BLaER1 treated with 17β-estradiol and CSF1 and Interleukin-3, amounts not matched to agents 10 nM and 100 nM (cell line): ENCODE data around the gene OR52B4.
"Not testable (repeated sequence)": the region's sequence is repeated elsewhere in the genome, so short reads cannot be mapped to it uniquely, and the experiment has no call there.

Experiments
- H3K27ac ChIP-seq, 11 experiments: shearing (Covaris generic); formaldehyde crosslinking; 2 replicates each; pipeline ENCODE4 v1.8.1; 2022
- H3K27me3 ChIP-seq, 11 experiments: shearing (Covaris generic); formaldehyde crosslinking; 2 replicates each; pipeline ENCODE4 v1.8.1; 2022
- H3K36me3 ChIP-seq, 11 experiments: shearing (Covaris generic); formaldehyde crosslinking; 2 replicates each; pipeline ENCODE4 v1.8.1; 2022
- H3K4me1 ChIP-seq, 10 experiments: shearing (Covaris generic); formaldehyde crosslinking; 2 replicates each; pipeline ENCODE4 v1.8.1; 2022
- H3K4me2 ChIP-seq, 11 experiments: shearing (Covaris generic); formaldehyde crosslinking; 2 replicates each; pipeline ENCODE4 v1.8.1; 2022
- H3K4me3 ChIP-seq, 10 experiments: shearing (Covaris generic); formaldehyde crosslinking; 2 replicates each; pipeline ENCODE4 v1.8.1; 2022
- H3K9ac ChIP-seq, 11 experiments: shearing (Covaris generic); formaldehyde crosslinking; 2 replicates each; pipeline ENCODE4 v1.8.1; 2022
- H3K9me3 ChIP-seq, 11 experiments: shearing (Covaris generic); formaldehyde crosslinking; replicated peaks in 1 of 11; 2 replicates each; pipeline ENCODE4 v1.8.1; 2022
- H4K20me1 ChIP-seq, 11 experiments: shearing (Covaris generic); formaldehyde crosslinking; 2 replicates each; pipeline ENCODE4 v1.8.1; 2022
- Cebpa-rat ChIP-seq, 11 experiments: shearing (Covaris generic); IDR thresholded peaks; 2 replicates each; pipeline ENCODE4 v1.8.1; 2022

OR52B4 gene

GRCh38 chr11:4368286-4368685 is at the start of gene OR52B4:
TSS of gene OR52B4 (minus strand) at chr11:4368386. CDS start at chr11:4368295, 91 bp downstream.
- Histone ChIP-seq H3K9me3 (peaks cover 0 to 3% (median 0%) of the 10 kb centered on the region in 11 experiments; a peak in 2 of 22 replicates), H3K4me3 (no peak within 1 kb of the TSS), H3K27ac (no peak within 1 kb of the TSS), H3K9ac (no peak within 1 kb of the TSS), H3K4me2 (no peak within 1 kb of the TSS), H3K4me1 (peaks cover 0 to 12% (median 9%) of the 10 kb centered on the region in 10 experiments; a peak in 16 of 20 replicates), H4K20me1 (no peaks in the 10 kb centered on the region), H3K36me3 (no peaks in the 10 kb centered on the region), H3K27me3 (no peaks in the 10 kb centered on the region)
- TF ChIP-seq Cebpa-rat (IDR thresholded peaks at IDR 0.05) = no peak

- Histone ChIP-seq H3K36me3 (no peaks in the 10 kb centered on the region), H3K9ac (no peak overlapping the region), H3K27me3 (no peaks in the 10 kb centered on the region), H3K9me3 (no peaks in the 10 kb centered on the region), H3K27ac (no peak overlapping the region), H3K4me3 (no peak overlapping the region), H3K4me2 (no peak overlapping the region), H3K4me1 (no peaks in the 10 kb centered on the region), H4K20me1 (no peaks in the 10 kb centered on the region)
- no peak for TF ChIP-seq Cebpa-rat (IDR thresholded peaks at IDR 0.05)
Observed at GRCh38 chr11:4416816-4417215, 48.6 kb upstream of the OR52B4 start.

- H3K4me1 ChIP-seq = no peaks in the 10 kb centered on the region
- no peak overlapping the region for H3K9ac ChIP-seq
- H3K36me3 ChIP-seq = no peaks in the 10 kb centered on the region
Observed at GRCh38 chr11:4416306-4416705, 48.1 kb upstream of the OR52B4 start.

GRCh38 chr11:4406206-4406605 is 38.0 kb upstream of the OR52B4 start:
- H3K4me2 ChIP-seq = not testable (repeated sequence)

More at GRCh38 chr11:4416306-4416705, 48.1 kb upstream of the OR52B4 start:
- Histone ChIP-seq H3K27me3 (no peaks in the 10 kb centered on the region), H4K20me1 (no peaks in the 10 kb centered on the region), H3K9me3 (no peaks in the 10 kb centered on the region), H3K4me2 (no peak overlapping the region), H3K27ac (no peak overlapping the region), H3K4me3 (no peak overlapping the region)
- TF ChIP-seq Cebpa-rat (IDR thresholded peaks at IDR 0.05) = no peak

GRCh38 chr11:4393858-4394223 is 25.7 kb upstream of the OR52B4 start:
- peak overlapping the region in 6 of 11 experiments; percentile 79 to 94 (median 90); a peak in 7 of 22 replicates for H3K27ac ChIP-seq

More at GRCh38 chr11:4406206-4406605, 38.0 kb upstream of the OR52B4 start:
- H3K9ac ChIP-seq, H3K27ac ChIP-seq, H3K4me1 ChIP-seq, H3K9me3 ChIP-seq, H3K4me3 ChIP-seq, H4K20me1 ChIP-seq, H3K36me3 ChIP-seq, H3K27me3 ChIP-seq: not testable (repeated sequence)

GRCh38 chr11:4393209-4393857 is 25.1 kb upstream of the OR52B4 start, which contains the start of gene TRIM21:
TSS of gene TRIM21 (minus strand) at chr11:4393702. CDS start at chr11:4390409, 3,293 bp downstream.
- Histone ChIP-seq H3K27ac (peak within 1 kb of the TSS; percentile 76 to 94 (median 87)), H3K36me3 (peaks cover 26 to 38% (median 32%) of the 10 kb centered on the region in 11 experiments), H3K4me1 (peaks cover 8 to 26% (median 12%) of the 10 kb centered on the region in 10 experiments; a peak in 18 of 20 replicates), H3K9ac (peak within 1 kb of the TSS; percentile 79 to 96 (median 89)), H3K27me3 (no peaks in the 10 kb centered on the region), H4K20me1 (0 out of 22 replicates have a peak, but pooled peaks cover 0 to 8% (median 0%) of the 10 kb centered on the region in 11 experiments), H3K4me3 (peak within 1 kb of the TSS; percentile 75 to 99 (median 92)), H3K9me3 (peaks cover 0 to 23% (median 9%) of the 10 kb centered on the region in 11 experiments; a peak in 14 of 22 replicates), H3K4me2 (peak within 1 kb of the TSS; percentile 79 to 98 (median 86))
- no peak for TF ChIP-seq Cebpa-rat (IDR thresholded peaks at IDR 0.05)

More at GRCh38 chr11:4393858-4394223, 25.7 kb upstream of the OR52B4 start:
- peaks cover 4 to 28% (median 13%) of the 10 kb centered on the region in 11 experiments; a peak in 16 of 22 replicates for H3K9me3 ChIP-seq
- peaks cover 8 to 26% (median 12%) of the 10 kb centered on the region in 10 experiments; a peak in 18 of 20 replicates for H3K4me1 ChIP-seq
- peak overlapping the region in 10 of 11 experiments; percentile 79 to 96 (median 89); a peak in 12 of 22 replicates for H3K9ac ChIP-seq
- H3K4me3 ChIP-seq = peak overlapping the region; percentile 75 to 99 (median 92); a peak in 19 of 20 replicates
- TF ChIP-seq Cebpa-rat (IDR thresholded peaks at IDR 0.05) = no peak
- peak overlapping the region; percentile 13 to 98 (median 86); a peak in 18 of 22 replicates for H3K4me2 ChIP-seq
- 0 out of 22 replicates have a peak, but pooled peaks cover 0 to 8% (median 0%) of the 10 kb centered on the region in 11 experiments for H4K20me1 ChIP-seq
- H3K27me3 ChIP-seq = no peaks in the 10 kb centered on the region
- peaks cover 21 to 33% (median 27%) of the 10 kb centered on the region in 11 experiments for H3K36me3 ChIP-seq

- peaks cover 0 to 11% (median 5%) of the 10 kb centered on the region in 11 experiments; a peak in 4 of 22 replicates for H3K9me3 ChIP-seq
- 0 out of 22 replicates have a peak, but pooled peaks cover 0 to 8% (median 0%) of the 10 kb centered on the region in 11 experiments for H4K20me1 ChIP-seq
- no peak overlapping the region for H3K4me3 ChIP-seq
- no peak overlapping the region for H3K4me2 ChIP-seq
- H3K4me1 ChIP-seq = peaks cover 4 to 19% (median 8%) of the 10 kb centered on the region in 10 experiments; a peak in 16 of 20 replicates
- no peak overlapping the region for H3K27ac ChIP-seq
- peaks cover 75 to 88% (median 79%) of the 10 kb centered on the region in 11 experiments for H3K36me3 ChIP-seq
- no peaks in the 10 kb centered on the region for H3K27me3 ChIP-seq
- TF ChIP-seq Cebpa-rat (IDR thresholded peaks at IDR 0.05) = no peak
- no peak overlapping the region for H3K9ac ChIP-seq
Observed at GRCh38 chr11:4388221-4388620, 20.0 kb upstream of the OR52B4 start.

GRCh38 chr11:4385978-4386740 is 18.0 kb upstream of the OR52B4 start:
- no peak for TF ChIP-seq Cebpa-rat (IDR thresholded peaks at IDR 0.05)
- peaks cover 74 to 82% (median 76%) of the 10 kb centered on the region in 11 experiments for H3K36me3 ChIP-seq

GRCh38 chr11:4381901-4382300 is 13.7 kb upstream of the OR52B4 start:
- Histone ChIP-seq H3K4me2 (no peak overlapping the region), H3K4me1 (no peaks in the 10 kb centered on the region), H3K9me3 (no peaks in the 10 kb centered on the region), H3K4me3 (no peak overlapping the region), H3K36me3 (peaks cover 32 to 40% (median 34%) of the 10 kb centered on the region in 11 experiments), H3K9ac (no peak overlapping the region), H3K27me3 (no peaks in the 10 kb centered on the region), H4K20me1 (no peaks in the 10 kb centered on the region), H3K27ac (no peak overlapping the region)
- no peak for TF ChIP-seq Cebpa-rat (IDR thresholded peaks at IDR 0.05)

More at GRCh38 chr11:4385978-4386740, 18.0 kb upstream of the OR52B4 start:
- Histone ChIP-seq H3K27ac (no peak overlapping the region), H3K9ac (no peak overlapping the region), H3K9me3 (peaks cover 0 to 11% (median 5%) of the 10 kb centered on the region in 11 experiments; a peak in 4 of 22 replicates), H4K20me1 (0 out of 22 replicates have a peak, but pooled peaks cover 0 to 8% (median 0%) of the 10 kb centered on the region in 11 experiments), H3K27me3 (no peaks in the 10 kb centered on the region), H3K4me2 (no peak overlapping the region), H3K4me3 (no peak overlapping the region), H3K4me1 (peaks cover 0 to 2% (median 0%) of the 10 kb centered on the region in 10 experiments; a peak in 1 of 20 replicates)
